ENCODE measurements around the gene KIF27. TPM values are rescaled to one million over a fixed set of nuclear protein-coding genes. Genes with fewer than 3 reads are reported as not detected.
"Not testable (repeated sequence)": the region's sequence is repeated elsewhere in the genome, so short reads cannot be mapped to it uniquely, and the experiment has no call there.

The KIF27 gene
- total RNA-seq, 2 experiments from 2014 or later: 3.4 to 3.6 TPM

DNA sequence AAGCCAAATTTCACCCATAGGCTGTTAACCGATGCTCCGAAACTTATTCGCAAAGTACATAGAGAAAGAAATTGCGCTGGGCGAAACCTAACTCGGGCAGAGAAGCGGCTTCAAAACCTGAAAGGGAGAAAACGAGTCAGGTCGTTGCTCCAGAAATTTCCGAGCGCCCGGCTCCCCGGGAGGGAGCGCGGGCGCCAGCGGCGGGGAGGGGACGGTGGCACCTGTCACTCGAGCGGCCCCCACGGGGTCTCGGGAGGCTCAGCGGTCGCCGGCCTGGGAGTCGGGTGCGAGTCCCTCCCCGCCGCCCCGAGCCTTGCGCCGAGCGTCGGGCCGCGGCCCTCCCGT, 104.2 kb downstream of the KIF27 start:
- H3K27me3 Mint-ChIP-seq; H3K9me3 Mint-ChIP-seq; ATAC-seq (ENCODE audit: low read depth); DNase-seq; H3K4me1 Mint-ChIP-seq; H3K36me3 Mint-ChIP-seq: not testable (repeated sequence)
- Mint-ChIP-seq H3K27ac (peak overlapping the region; percentile 77), H3K4me3 (peak overlapping the region; percentile 89)
- POLR2A ChIA-PET: interaction anchor here (1.4 kb wide), 1 partner anchor 109 kb away, joined by 5 read pairs; the partner anchor contains the start of gene UBQLN1

DNA sequence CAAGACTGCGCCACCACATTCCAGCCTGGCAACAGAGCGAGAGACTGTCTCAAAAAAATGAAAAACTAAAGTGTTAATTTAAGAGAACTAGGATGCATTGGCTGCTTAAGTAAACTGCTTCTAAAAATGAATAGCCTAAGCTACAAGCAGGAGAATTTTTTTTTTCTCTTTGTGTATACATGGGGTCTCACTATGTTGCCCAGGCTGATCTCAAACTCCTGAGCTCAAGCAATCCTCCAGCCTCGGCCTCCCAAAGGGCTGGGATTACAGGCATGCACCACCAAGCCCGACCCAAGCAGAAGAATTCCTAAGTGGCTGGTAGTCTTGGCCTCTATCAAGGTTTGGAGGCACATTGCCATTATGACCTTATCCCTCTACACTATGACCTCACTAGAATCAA, 106.1 kb downstream of the KIF27 start:
- H3K27me3 Mint-ChIP-seq; H3K27ac Mint-ChIP-seq; H3K36me3 Mint-ChIP-seq; H3K4me3 Mint-ChIP-seq; ATAC-seq (ENCODE audit: low read depth); H3K4me1 Mint-ChIP-seq; H3K9me3 Mint-ChIP-seq; DNase-seq; POLR2A ChIA-PET: not testable (repeated sequence)

DNA sequence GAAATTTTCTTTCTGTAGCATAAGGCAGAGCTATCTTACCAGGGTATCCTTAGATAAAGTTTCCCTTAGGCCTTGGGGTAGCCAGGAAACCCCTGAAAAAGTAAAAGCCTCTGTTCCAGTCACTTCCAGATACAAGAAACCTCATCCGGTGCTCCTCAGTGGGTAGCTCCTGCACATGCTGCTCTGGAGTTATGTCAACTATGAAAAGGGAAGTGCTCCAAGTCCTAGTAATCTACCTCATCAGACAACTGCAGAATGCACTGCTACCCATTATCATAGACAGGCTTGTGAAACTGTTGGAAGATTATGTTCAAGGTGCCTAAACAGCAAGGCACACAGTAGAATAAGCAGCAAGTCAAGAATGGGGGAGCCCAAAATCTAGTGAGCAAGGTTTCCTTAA, 112.0 kb downstream of the KIF27 start:
- H3K27me3 Mint-ChIP-seq; DNase-seq; H3K4me1 Mint-ChIP-seq; H3K9me3 Mint-ChIP-seq; H3K4me3 Mint-ChIP-seq; H3K27ac Mint-ChIP-seq; ATAC-seq (ENCODE audit: low read depth); POLR2A ChIA-PET; H3K36me3 Mint-ChIP-seq: not testable (repeated sequence)

DNA sequence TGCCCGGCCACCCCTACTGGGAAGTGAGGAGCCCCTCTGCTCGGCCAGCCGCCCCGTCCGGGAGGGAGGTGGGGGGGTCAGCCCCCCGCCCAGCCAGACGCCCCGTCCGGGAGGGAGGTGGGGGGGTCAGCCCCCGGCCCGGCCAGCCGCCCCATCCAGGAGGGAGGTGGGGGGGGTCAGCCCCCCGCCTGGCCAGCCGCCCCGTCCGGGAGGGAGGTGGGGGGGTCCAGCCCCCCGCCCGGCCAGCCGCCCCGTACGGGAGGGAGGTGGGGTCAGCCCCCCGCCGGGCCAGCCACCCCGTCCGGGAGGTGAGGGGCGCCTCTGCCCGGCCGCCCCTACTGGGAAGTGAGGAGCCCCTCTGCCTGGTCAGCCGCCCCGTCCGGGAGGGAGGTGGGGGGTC, 116.8 kb downstream of the KIF27 start:
- ATAC-seq (ENCODE audit: low read depth); H3K9me3 Mint-ChIP-seq; DNase-seq; H3K27ac Mint-ChIP-seq; POLR2A ChIA-PET; H3K4me3 Mint-ChIP-seq; H3K36me3 Mint-ChIP-seq; H3K27me3 Mint-ChIP-seq; H3K4me1 Mint-ChIP-seq: not testable (repeated sequence)

DNA sequence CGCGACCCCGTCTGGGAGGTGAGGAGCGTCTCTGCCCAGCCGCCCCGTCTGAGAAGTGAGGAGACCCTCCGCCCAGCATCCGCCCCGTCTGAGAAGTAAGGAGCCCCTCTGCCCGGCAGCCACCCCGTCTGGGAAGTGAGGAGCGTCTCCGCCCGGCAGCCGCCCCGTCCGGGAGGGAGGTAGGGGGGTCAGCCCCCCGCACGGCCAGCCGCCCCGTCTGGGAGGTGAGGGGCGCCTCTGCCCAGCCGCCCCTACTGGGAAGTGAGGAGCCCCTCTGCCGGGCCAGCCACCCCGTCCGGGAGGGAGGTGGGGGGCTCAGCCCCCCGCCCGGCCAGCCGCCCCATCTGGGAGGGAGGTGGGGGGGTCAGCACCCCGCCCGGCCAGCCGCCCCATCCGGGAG, 117.3 kb downstream of the KIF27 start:
- H3K27me3 Mint-ChIP-seq; H3K9me3 Mint-ChIP-seq; H3K36me3 Mint-ChIP-seq; POLR2A ChIA-PET; H3K4me3 Mint-ChIP-seq; H3K27ac Mint-ChIP-seq; DNase-seq; H3K4me1 Mint-ChIP-seq; ATAC-seq (ENCODE audit: low read depth): not testable (repeated sequence)

DNA sequence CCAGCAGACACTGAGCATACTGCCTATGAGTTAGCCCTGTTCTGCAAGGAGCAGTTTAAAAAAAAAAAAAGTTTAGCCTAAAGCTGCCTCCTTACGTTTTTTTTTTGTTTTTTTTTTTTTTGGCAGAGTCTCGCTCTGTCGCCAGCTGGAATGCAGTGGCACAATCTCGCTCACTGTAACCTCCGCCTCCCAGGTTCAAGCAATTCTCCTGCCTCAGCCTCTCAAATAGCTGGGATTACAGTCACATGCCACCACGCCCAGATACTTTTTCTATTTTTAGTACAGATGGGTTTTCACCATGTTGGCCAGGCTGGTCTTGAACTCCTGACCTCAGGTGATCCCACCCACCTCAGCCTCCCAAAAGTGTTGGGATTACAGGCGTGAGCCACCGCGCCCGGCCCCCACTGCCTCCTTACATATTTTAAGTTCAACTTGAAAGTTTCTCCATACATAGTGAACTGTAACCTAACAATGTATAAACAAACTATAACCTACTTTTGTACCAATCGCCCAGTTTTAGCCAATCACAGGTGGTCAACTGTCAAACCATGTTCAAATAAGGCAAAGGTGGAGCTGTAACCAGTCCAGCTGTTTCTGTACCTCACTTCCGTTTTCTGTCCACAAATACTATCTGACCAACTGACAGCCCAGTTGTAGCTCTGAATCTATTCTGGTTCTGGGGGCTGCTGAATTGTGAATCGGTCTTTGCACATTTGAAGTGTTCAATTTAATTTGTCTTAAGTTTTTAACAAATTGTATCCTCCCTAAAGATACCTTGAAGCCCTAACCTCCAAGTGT, 120.8 kb downstream of the KIF27 start:
- Mint-ChIP-seq H3K27me3 (no peaks in the 10 kb centered on the region), H3K4me1 (no peaks in the 10 kb centered on the region), H3K4me3 (no peak overlapping the region), H3K27ac (no peak overlapping the region), H3K36me3 (peaks cover 1% of the 10 kb centered on the region), H3K9me3 (no peaks in the 10 kb centered on the region)
- no peak for ATAC-seq (ENCODE audit: low read depth)
- DNase-seq: no peak
- POLR2A ChIA-PET: no interaction called here

DNA sequence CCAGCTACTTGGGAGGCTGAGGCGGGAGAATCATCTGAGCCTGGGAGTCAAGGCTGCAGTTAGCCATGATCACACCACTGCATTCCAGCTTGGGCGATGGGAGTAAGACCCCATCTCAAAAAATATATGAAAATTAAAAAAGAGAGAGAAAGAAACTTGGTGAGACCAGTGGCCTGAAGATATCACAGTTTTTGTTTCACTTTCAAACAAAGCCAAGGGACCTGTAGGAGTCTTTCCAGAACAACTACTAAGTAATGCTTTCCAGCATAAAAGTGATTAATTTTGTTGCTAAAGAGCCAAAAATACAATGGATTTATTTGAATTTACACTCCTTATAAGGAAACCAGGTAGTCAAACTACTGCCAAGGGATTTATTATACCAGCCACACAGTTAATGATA, 127.2 kb downstream of the KIF27 start:
- peak overlapping the region; percentile 33 for H3K4me3 Mint-ChIP-seq

DNA sequence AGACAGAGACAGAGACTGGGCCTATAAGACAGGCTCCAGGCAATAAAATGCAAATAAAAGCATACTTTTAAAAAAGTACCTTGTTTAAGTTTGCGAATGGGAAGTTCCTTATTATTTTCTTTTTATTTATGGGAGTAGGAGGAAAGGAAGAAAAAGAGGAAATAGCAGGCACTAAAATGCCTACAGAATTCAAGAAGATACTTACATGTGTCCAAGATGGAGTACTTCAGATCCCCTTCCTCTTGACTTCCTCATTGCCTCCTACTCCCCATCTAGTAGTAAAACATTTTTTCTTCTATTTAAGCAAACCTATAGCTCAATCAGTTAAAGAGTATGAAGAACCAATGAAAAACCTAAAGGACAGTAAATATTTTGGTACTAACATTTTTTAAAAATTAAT, 128.5 kb downstream of the KIF27 start:
- Mint-ChIP-seq H3K36me3 (peaks cover 3% of the 10 kb centered on the region), H3K27me3 (no peaks in the 10 kb centered on the region), H3K4me1 (peaks cover 7% of the 10 kb centered on the region), H3K9me3 (no peaks in the 10 kb centered on the region), H3K27ac (no peak overlapping the region), H3K4me3 (no peak overlapping the region)
- DNase-seq (no peak), ATAC-seq (ENCODE audit: low read depth) (no peak)
- POLR2A ChIA-PET: no interaction called here

More for the DNA sequence above, 127.2 kb downstream of the KIF27 start:
- Mint-ChIP-seq H3K27ac (no peak overlapping the region), H3K27me3 (no peaks in the 10 kb centered on the region), H3K4me1 (peaks cover 7% of the 10 kb centered on the region), H3K9me3 (no peaks in the 10 kb centered on the region), H3K36me3 (peaks cover 4% of the 10 kb centered on the region)
- POLR2A ChIA-PET: no interaction called here
- ATAC-seq (ENCODE audit: low read depth): no peak
- DNase-seq: no peak

Small RNA genes lying within 50 kb of the gene (microRNA-seq; reads per million reads assigned to microRNA genes)
- 308 reads per million, percentile 69 among the genes with 10 or more reads in this experiment for gene MIR7-1

Other genes starting within 250 kb of the KIF27 start
- gene UBQLN1, start 213.5 kb downstream of the KIF27 start, total RNA-seq: 100 to 1,000 TPM in 1 of 2 experiments, 10 to 100 TPM in 1; 87.9 to 108 TPM
- gene GKAP1, start 103.7 kb downstream of the KIF27 start, total RNA-seq: 1 to 10 TPM; 5.9 to 6.9 TPM
- 100 to 1,000 TPM; 587 to 601 TPM for gene HNRNPK, start 58.8 kb upstream of the KIF27 start, total RNA-seq
- gene RMI1, start 59.4 kb upstream of the KIF27 start, total RNA-seq: 10 to 100 TPM; 19.0 to 19.2 TPM

Measured in activated naive CD8-positive, alpha-beta T cell treated with anti-CD3 and anti-CD28 coated beads, Interleukin-2, amount 10 ng/mL, durations not matched to agents 7 days and 5 days (primary cell).